AG09319 (cell line): ENCODE measurements around the gene C8A.

Experiments
- DNase-seq: peaks from one replicate; pipeline ENCODE4 v3.0.0-alpha.2; 2010; ENCODE audit warnings: low read depth; ENCODE audit errors: extremely low read depth
- CTCF ChIP-seq: IDR thresholded peaks from 2 replicates; pipeline ENCODE4 v1.5.1; 2011; ENCODE audit warnings: low read depth, mild to moderate bottlenecking, inconsistent platforms, low read length, moderate library complexity

The C8A gene

GRCh38 chr1:56850922-56851321 lies 3.7 kb upstream of the C8A start:
- TF ChIP-seq CTCF = no peak
- DNase-seq = no peak

- TF ChIP-seq CTCF = no peak
- no peak for DNase-seq
Measured at GRCh38 chr1:56852476-56852875, 2.1 kb upstream of the C8A start.

GRCh38 chr1:56855190-56855589 lies 593 bp downstream of the C8A start:
- no peak for TF ChIP-seq CTCF
- no peak for DNase-seq

GRCh38 chr1:56856186-56856585 lies 1.6 kb downstream of the C8A start:
- no peak for TF ChIP-seq CTCF
- no peak for DNase-seq

GRCh38 chr1:56859287-56859686 lies 4.7 kb downstream of the C8A start:
- DNase-seq = no peak
- no peak for TF ChIP-seq CTCF

- no peak for DNase-seq
- TF ChIP-seq CTCF = no peak
Measured at GRCh38 chr1:56863265-56863992, 8.8 kb downstream of the C8A start.

GRCh38 chr1:56864430-56864829 lies 9.8 kb downstream of the C8A start:
- TF ChIP-seq CTCF = no peak
- DNase-seq = no peak
